Measurements from ENCODE around the gene MANBA. TPM values are rescaled to one million over a fixed set of nuclear protein-coding genes. Genes with fewer than 3 reads are reported as not detected.
A peak's percentile ranks its signal among the peaks of the same experiment; 100 is the strongest.

The MANBA gene
- polyA plus RNA-seq (2013, experiment 1 of 2) = 68.5 TPM
- 66.9 TPM for polyA plus RNA-seq (2013, experiment 2 of 2)

GRCh38 chr4:102760645-102761295, at the start of gene MANBA:
Gene MANBA, minus strand, starts transcription at chr4:102760968. Its CDS starts 74 bp downstream, at chr4:102760894.
- Histone ChIP-seq H2AK5ac (ENCODE audit: low read length, severe bottlenecking) (no peak within 1 kb of the TSS), H3K14ac (ENCODE audit: low read length in 2 of 2) (peak within 1 kb of the TSS in 1 of 2 experiments; percentile 78), H3K27me3 (ENCODE audit: control insufficient read depth in 1 of 2, insufficient read depth in 1 of 2, low read length in 2 of 2) (no peaks in the 10 kb centered on the region), H3K36me3 (ENCODE audit: control insufficient read depth in 1 of 2, insufficient read depth in 2 of 2, low read depth in 1 of 2, low read length in 2 of 2) (no peaks in the 10 kb centered on the region), H3K79me1 (replicated peaks; ENCODE audit: low read length, poor library complexity, severe bottlenecking) (peaks cover 11% of the 10 kb centered on the region), H3K4me2 (ENCODE audit: low read length, poor library complexity, severe bottlenecking) (peak within 1 kb of the TSS; percentile 77), H3K18ac (ENCODE audit: low read depth in 1 of 2, low read length in 2 of 2) (peak within 1 kb of the TSS; percentile 85 to 86), H3K4me3 (ENCODE audit: insufficient read depth in 1 of 2, low read depth in 1 of 2, low read length in 2 of 2) (peak within 1 kb of the TSS; percentile 70 to 94), H4K8ac (ENCODE audit: low read length) (peak within 1 kb of the TSS; percentile 87), H2BK120ac (ENCODE audit: low read depth, low read length) (peak within 1 kb of the TSS; percentile 89), H3K9me3 (ENCODE audit: control insufficient read depth, low read length) (no peaks in the 10 kb centered on the region), H3K9ac (ENCODE audit: low read length) (peak within 1 kb of the TSS; percentile 95), H4K91ac (ENCODE audit: low read length) (peak within 1 kb of the TSS; percentile 67), H3K4me1 (ENCODE audit: control insufficient read depth, insufficient read depth, low read depth, low read length) (peaks cover 3% of the 10 kb centered on the region), H3K23ac (ENCODE audit: low read length in 2 of 2) (peak within 1 kb of the TSS; percentile 1 to 49), H3K27ac (ENCODE audit: low read length, poor library complexity, severe bottlenecking) (no peak within 1 kb of the TSS), H2BK5ac (ENCODE audit: low read depth, low read length, poor library complexity, severe bottlenecking) (no peak within 1 kb of the TSS), H2BK15ac (ENCODE audit: low read depth, poor library complexity, severe bottlenecking) (peak within 1 kb of the TSS; percentile 66), H2AFZ (ENCODE audit: low read depth, low read length) (peak within 1 kb of the TSS; percentile 57), H3K4ac (ENCODE audit: low read depth in 1 of 2, low read length in 2 of 2) (peak within 1 kb of the TSS; percentile 69 to 71), H2BK12ac (ENCODE audit: low read length in 2 of 2) (peak within 1 kb of the TSS in 1 of 2 experiments; percentile 60)
- peak; percentile 88 for DNase-seq
- under 1% methylated on average over 58 of the region's 60 CpGs for WGBS

GRCh38 chr4:102809691-102810090, 48.9 kb upstream of the MANBA start:
- no peak overlapping the region for H4K8ac ChIP-seq (ENCODE audit: low read length)
- H3K79me1 ChIP-seq (replicated peaks; ENCODE audit: low read length, poor library complexity, severe bottlenecking) = no peaks in the 10 kb centered on the region
- peak overlapping the region in 1 of 2 experiments; percentile 0 for H3K4me3 ChIP-seq (ENCODE audit: insufficient read depth in 1 of 2, low read depth in 1 of 2, low read length in 2 of 2)
- H3K36me3 ChIP-seq (ENCODE audit: control insufficient read depth in 1 of 2, insufficient read depth in 2 of 2, low read depth in 1 of 2, low read length in 2 of 2) = peaks cover 7 to 80% of the 10 kb centered on the region in 2 experiments
- no peak overlapping the region for H2BK15ac ChIP-seq (ENCODE audit: low read depth, poor library complexity, severe bottlenecking)
- H2AFZ ChIP-seq (ENCODE audit: low read depth, low read length) = no peak overlapping the region
- peak overlapping the region; percentile 25 for H3K9ac ChIP-seq (ENCODE audit: low read length)
- peak overlapping the region; percentile 51 for H3K27ac ChIP-seq (ENCODE audit: low read length, poor library complexity, severe bottlenecking)
- no peak for DNase-seq
- WGBS = 87% methylated on average over 2 of the region's 2 CpGs
- no peaks in the 10 kb centered on the region for H3K27me3 ChIP-seq (ENCODE audit: control insufficient read depth in 1 of 2, insufficient read depth in 1 of 2, low read length in 2 of 2)
- H3K23ac ChIP-seq (ENCODE audit: low read length in 2 of 2) = no peak overlapping the region
- H3K4me1 ChIP-seq (ENCODE audit: control insufficient read depth, insufficient read depth, low read depth, low read length) = peaks cover 8% of the 10 kb centered on the region
- H3K9me3 ChIP-seq (ENCODE audit: control insufficient read depth, low read length) = no peaks in the 10 kb centered on the region
- no peak overlapping the region for H2BK5ac ChIP-seq (ENCODE audit: low read depth, low read length, poor library complexity, severe bottlenecking)
- H2BK12ac ChIP-seq (ENCODE audit: low read length in 2 of 2) = no peak overlapping the region
- no peak overlapping the region for H3K4ac ChIP-seq (ENCODE audit: low read depth in 1 of 2, low read length in 2 of 2)
- H4K91ac ChIP-seq (ENCODE audit: low read length) = no peak overlapping the region
- H2AK5ac ChIP-seq (ENCODE audit: low read length, severe bottlenecking) = no peak overlapping the region
- H3K14ac ChIP-seq (ENCODE audit: low read length in 2 of 2) = no peak overlapping the region
- no peak overlapping the region for H3K18ac ChIP-seq (ENCODE audit: low read depth in 1 of 2, low read length in 2 of 2)
- H3K4me2 ChIP-seq (ENCODE audit: low read length, poor library complexity, severe bottlenecking) = no peak overlapping the region
- no peak overlapping the region for H2BK120ac ChIP-seq (ENCODE audit: low read depth, low read length)

- peak overlapping the region; percentile 25 for H3K9ac ChIP-seq (ENCODE audit: low read length)
- no peak overlapping the region for H3K18ac ChIP-seq (ENCODE audit: low read depth in 1 of 2, low read length in 2 of 2)
- no peak overlapping the region for H2AK5ac ChIP-seq (ENCODE audit: low read length, severe bottlenecking)
- no peaks in the 10 kb centered on the region for H3K79me1 ChIP-seq (replicated peaks; ENCODE audit: low read length, poor library complexity, severe bottlenecking)
- H3K27ac ChIP-seq (ENCODE audit: low read length, poor library complexity, severe bottlenecking) = no peak overlapping the region
- no peak overlapping the region for H3K14ac ChIP-seq (ENCODE audit: low read length in 2 of 2)
- H3K27me3 ChIP-seq (ENCODE audit: control insufficient read depth in 1 of 2, insufficient read depth in 1 of 2, low read length in 2 of 2) = no peaks in the 10 kb centered on the region
- H4K8ac ChIP-seq (ENCODE audit: low read length) = no peak overlapping the region
- peaks cover 11 to 80% of the 10 kb centered on the region in 2 experiments for H3K36me3 ChIP-seq (ENCODE audit: control insufficient read depth in 1 of 2, insufficient read depth in 2 of 2, low read depth in 1 of 2, low read length in 2 of 2)
- no peak overlapping the region for H4K91ac ChIP-seq (ENCODE audit: low read length)
- H3K4ac ChIP-seq (ENCODE audit: low read depth in 1 of 2, low read length in 2 of 2) = no peak overlapping the region
- H3K4me3 ChIP-seq (ENCODE audit: insufficient read depth in 1 of 2, low read depth in 1 of 2, low read length in 2 of 2) = no peak overlapping the region
- H2BK12ac ChIP-seq (ENCODE audit: low read length in 2 of 2) = no peak overlapping the region
- no peaks in the 10 kb centered on the region for H3K9me3 ChIP-seq (ENCODE audit: control insufficient read depth, low read length)
- no peak overlapping the region for H2BK15ac ChIP-seq (ENCODE audit: low read depth, poor library complexity, severe bottlenecking)
- 80% methylated on average over 1 of the region's 3 CpGs for WGBS
- DNase-seq = no peak
- H2BK120ac ChIP-seq (ENCODE audit: low read depth, low read length) = no peak overlapping the region
- H2AFZ ChIP-seq (ENCODE audit: low read depth, low read length) = no peak overlapping the region
- no peak overlapping the region for H3K23ac ChIP-seq (ENCODE audit: low read length in 2 of 2)
- H2BK5ac ChIP-seq (ENCODE audit: low read depth, low read length, poor library complexity, severe bottlenecking) = no peak overlapping the region
- H3K4me1 ChIP-seq (ENCODE audit: control insufficient read depth, insufficient read depth, low read depth, low read length) = peaks cover 8% of the 10 kb centered on the region
- no peak overlapping the region for H3K4me2 ChIP-seq (ENCODE audit: low read length, poor library complexity, severe bottlenecking)
These were observed 48.4 kb upstream of the MANBA start for GRCh38 chr4:102809190-102809589.

GRCh38 chr4:102808009-102808408, 47.2 kb upstream of the MANBA start:
- DNase-seq = no peak
- Histone ChIP-seq H2BK5ac (ENCODE audit: low read depth, low read length, poor library complexity, severe bottlenecking) (no peak overlapping the region), H3K27ac (ENCODE audit: low read length, poor library complexity, severe bottlenecking) (peak overlapping the region; percentile 66), H3K36me3 (ENCODE audit: control insufficient read depth in 1 of 2, insufficient read depth in 2 of 2, low read depth in 1 of 2, low read length in 2 of 2) (peaks cover 17 to 84% of the 10 kb centered on the region in 2 experiments), H2BK15ac (ENCODE audit: low read depth, poor library complexity, severe bottlenecking) (no peak overlapping the region), H3K18ac (ENCODE audit: low read depth in 1 of 2, low read length in 2 of 2) (no peak overlapping the region), H3K9ac (ENCODE audit: low read length) (no peak overlapping the region), H3K4me1 (ENCODE audit: control insufficient read depth, insufficient read depth, low read depth, low read length) (peaks cover 8% of the 10 kb centered on the region), H2BK120ac (ENCODE audit: low read depth, low read length) (no peak overlapping the region), H3K4ac (ENCODE audit: low read depth in 1 of 2, low read length in 2 of 2) (no peak overlapping the region), H2AFZ (ENCODE audit: low read depth, low read length) (no peak overlapping the region), H4K8ac (ENCODE audit: low read length) (no peak overlapping the region), H3K79me1 (replicated peaks; ENCODE audit: low read length, poor library complexity, severe bottlenecking) (peaks cover 3% of the 10 kb centered on the region), H3K23ac (ENCODE audit: low read length in 2 of 2) (no peak overlapping the region), H3K4me3 (ENCODE audit: insufficient read depth in 1 of 2, low read depth in 1 of 2, low read length in 2 of 2) (no peak overlapping the region), H2BK12ac (ENCODE audit: low read length in 2 of 2) (no peak overlapping the region), H3K4me2 (ENCODE audit: low read length, poor library complexity, severe bottlenecking) (no peak overlapping the region), H2AK5ac (ENCODE audit: low read length, severe bottlenecking) (no peak overlapping the region), H3K14ac (ENCODE audit: low read length in 2 of 2) (no peak overlapping the region), H4K91ac (ENCODE audit: low read length) (no peak overlapping the region), H3K27me3 (ENCODE audit: control insufficient read depth in 1 of 2, insufficient read depth in 1 of 2, low read length in 2 of 2) (no peaks in the 10 kb centered on the region), H3K9me3 (ENCODE audit: control insufficient read depth, low read length) (no peaks in the 10 kb centered on the region)
- no CpG with 5 or more reads among the region's 2 CpGs for WGBS
